Inferior parietal cortex (tissue), 1 donor: ENCODE measurements around the gene ASCL2.

Experiments
- DNase-seq: peaks from one replicate; pipeline ENCODE4 v3.0.0-alpha.2; 2016; ENCODE audit errors: extremely low spot score

ASCL2 gene

DNA sequence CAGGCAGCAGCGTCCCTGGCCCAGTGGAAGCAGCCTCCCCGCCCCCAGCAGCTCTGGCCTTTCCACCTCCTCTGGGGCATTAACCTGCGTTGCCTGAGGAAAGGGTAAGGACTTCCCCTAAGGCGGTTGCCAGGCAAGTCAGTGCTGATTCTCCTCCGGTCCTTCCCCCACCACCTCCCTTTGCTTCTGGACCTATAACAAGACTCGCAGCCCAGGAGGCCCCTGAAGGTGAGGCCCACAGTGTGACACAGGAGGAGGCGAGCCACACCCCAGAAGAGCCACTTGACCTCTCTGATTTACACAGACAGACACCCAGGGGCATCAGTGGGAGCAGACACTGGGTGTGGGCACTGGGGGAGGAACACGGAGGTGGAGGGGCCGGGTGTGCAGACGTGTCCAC, 35.4 kb downstream of the ASCL2 start:
- no peak for DNase-seq

DNA sequence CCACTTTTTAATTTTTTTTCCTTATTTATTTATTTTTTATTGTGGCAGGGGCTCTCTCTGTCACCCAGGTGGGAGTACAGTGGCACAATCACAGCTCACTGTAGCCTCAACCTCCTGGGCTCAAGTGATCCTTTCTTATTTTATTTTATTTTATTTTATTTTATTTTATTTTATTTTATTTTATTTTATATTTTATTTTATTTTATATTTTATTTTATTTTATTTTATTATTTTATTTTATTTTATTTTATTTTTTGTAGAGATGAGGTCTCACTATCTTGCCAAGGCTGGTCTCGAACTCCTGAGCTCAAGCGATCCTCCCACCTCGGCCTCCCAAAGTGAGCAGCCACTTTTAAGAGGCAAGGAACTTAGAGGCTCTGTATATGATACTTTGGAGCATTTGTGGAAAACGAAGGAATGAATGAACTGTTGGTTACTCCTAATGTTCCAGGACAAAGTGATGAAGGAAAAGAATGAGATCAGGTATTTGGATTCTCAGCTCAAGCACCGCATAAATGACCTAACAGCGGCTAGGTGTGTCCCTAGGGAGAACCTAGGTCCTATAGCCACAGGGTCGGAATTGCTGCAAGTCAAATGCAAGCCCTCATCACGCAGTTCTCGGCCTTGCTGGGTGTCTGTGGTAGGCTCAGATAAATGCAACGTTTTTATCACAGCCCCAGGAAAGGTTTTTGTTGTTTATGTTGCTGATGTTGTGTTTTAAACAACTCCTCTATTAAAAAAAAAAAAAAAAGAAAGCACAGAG, 36.5 kb downstream of the ASCL2 start:
- no peak for DNase-seq

DNA sequence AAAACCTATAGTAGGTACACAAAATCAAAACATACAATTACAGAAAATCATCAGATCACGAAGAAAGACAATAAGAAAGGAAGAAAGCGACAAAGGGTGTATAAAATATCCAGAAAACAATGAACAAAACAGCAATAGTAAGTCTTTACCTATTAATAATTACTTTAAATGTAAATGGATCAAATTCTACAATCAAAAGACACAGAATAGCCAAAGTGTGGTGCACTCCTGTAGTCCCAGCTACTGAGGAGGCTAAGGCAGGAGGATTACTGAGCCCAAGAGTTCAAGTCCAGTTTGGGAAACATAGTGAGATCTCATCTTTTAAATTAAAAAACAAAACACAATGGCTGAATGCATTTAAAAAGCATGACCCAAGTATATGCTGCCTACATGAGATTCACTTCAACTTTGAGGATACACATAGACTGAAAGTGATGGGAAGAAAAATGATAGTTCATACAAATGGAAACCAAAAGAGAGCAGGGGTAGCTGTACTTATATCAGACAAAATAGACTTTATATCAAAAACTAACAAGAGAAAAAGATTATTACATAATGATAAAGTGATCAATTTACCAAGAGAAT, 40.6 kb downstream of the ASCL2 start:
- no peak for DNase-seq

DNA sequence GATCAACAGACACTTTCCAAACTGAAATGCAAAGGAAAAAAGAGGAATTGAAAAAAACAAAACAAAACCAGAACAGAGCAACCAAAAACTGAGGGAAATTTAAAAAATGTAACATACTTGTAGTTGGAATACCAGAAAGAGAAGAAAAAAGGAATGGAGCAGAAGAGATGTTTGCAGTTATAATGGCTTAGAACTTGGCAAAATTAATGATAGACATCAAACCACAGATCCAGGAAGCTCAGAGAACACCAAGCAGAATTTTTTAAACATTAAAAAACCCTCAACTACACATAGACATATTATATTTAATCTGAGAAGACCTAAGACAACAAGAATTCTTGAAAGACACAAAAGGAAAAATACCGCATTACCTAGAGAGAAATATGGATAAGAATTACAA, 46.1 kb downstream of the ASCL2 start:
- no peak for DNase-seq

DNA sequence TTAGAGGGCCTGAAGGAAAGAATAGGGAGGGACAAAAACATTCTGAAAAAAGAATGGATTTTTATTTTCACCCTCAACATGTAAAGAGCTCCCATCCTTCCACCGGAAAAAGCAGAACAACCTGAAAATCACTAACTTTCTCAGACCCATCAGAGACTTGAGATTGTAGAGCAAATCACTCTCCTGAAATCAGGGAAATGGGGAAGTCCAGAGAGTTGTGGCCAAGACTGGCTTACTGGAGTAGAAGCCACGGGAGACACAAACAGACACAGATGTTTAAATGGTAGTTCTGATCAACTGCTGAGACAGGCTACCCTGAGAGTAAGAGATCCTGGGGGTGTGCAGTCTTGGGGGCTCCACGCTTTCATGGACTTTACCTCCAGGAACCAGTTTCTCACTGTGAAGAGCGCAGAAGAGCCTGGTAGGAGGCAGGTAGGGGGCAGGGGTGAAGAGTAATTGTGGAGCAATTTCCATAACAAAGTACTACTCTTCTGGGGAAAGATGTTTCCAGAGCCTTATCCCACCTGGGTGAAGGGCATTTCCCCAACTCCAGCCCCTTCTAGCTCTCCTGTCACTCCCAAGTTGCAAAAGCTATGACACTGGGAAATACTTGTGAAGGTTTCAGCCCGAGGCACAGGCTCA, 47.1 kb downstream of the ASCL2 start:
- no peak for DNase-seq

DNA sequence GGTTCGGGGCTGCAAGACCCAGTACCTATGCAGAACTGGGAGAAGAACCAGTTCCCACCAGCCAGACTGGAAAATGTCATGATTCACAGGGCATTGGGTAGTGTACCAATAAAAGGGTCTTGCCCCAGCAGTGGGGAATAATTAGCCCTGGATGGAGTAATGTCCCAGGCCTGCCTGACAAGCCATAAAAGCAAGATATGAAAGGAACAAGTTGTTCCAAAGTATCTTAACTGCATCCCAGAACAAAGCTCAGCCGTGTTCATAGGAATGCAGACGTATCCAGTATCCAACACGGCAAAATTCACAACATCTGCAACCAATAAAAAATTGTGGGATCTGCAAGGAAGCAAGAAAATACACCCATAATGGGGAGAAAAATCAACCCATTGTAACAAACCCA, 47.9 kb downstream of the ASCL2 start:
- no peak for DNase-seq

DNA sequence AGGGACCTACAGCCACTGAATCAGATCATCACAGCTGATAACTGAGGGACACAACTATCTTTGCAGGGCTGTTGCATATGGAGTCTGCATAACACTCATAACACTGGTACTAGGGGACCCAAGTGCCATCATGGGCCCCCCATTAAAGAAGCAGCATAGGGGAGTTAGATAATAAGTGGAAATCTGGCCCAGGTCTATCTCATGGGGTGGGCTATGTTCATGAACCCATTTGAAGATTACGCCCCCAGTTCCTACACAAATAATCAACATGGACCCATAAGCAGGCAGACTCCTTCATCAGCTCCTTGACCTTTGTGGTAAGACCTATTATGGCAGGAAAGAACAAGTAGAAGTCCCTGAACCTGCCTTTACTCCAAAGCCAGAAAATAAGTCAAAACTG, 48.8 kb downstream of the ASCL2 start:
- DNase-seq = no peak

DNA sequence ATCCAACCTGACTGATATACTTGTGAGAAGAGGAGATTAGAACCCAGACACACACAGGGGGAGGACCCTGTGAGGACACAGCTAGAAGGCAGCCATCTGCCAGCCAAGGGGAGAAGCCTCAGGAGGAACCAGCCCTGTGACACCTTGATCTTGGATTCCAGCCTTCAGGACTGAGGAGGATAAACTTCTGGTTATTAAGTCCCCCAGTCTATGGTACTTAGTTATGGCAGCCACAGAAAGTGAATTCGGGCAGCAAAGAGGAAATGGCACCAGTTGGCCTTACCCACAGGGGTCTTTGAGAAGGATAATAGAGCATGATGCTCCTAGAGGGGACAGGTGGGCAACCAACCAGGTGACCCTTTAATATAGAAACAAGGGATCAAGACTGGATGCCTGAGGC, 49.4 kb downstream of the ASCL2 start:
- DNase-seq = no peak

DNA sequence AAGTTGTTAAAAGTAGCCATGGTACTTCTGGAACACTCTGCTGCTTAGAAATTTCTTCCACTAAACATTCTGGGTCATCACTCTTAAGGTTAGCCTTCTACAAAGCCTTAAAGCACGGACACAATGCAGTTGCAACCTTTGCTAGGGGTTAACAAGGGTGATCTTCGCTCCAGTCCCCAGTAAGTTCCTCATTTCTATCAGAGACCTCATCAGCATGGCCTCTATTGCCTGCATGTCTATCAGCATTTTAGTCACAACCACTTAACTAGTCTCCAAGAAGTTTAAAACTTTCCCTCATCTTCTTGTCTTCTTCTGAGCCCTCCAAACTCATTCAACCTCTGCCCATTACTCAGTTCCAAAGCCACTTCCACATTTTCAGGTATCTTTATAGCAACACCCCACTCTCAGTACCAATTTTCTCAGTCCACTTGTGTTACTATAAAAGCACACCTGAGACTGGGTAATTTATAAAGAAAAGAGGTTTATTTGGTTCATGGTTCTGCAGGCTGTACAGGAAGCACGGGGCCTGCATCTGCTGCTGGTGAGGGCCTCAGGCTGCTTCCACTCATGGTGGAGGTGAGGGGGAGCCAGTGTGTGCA, 50.1 kb downstream of the ASCL2 start:
- no peak for DNase-seq

DNA sequence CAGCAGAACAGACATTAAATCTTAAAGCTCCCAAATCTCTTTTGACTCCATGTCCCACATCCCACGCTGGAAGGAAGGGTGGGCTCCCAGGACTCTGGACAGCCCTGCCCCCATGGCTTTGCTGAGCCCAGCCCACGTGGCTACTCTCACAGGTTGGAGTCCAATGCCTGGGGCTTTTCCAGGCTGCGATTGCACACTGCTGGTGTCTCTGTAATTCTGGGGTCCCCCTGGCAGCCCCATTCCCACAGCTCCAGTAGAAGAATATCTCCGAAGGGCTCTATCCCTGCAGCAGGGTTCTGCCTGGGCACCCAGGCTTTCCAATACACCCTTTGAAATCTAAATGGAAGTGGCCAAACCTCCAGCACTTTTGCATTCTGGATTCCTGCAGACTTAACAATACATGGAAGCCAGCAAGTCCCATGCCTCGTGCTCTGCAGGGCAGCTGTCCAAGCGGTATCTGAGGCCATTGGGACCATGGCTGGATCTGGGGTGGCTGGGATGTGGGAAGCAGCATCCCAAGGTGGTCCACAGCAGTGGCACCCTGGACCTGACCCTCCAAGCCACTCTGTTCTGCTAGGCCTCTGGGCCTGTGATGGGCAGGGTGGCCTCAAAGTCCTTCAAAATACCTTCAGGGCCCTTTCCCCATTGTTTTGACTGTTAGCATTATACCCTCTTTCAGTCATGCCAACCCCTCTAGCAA, 50.9 kb downstream of the ASCL2 start:
- DNase-seq = no peak
